Panc1 (cell line): Measurements from ENCODE around the gene CYTH4. TPM values are rescaled to one million over a fixed set of nuclear protein-coding genes. Genes with fewer than 3 reads are reported as not detected.
A peak's percentile ranks its signal among the peaks of the same experiment; 100 is the strongest.
"Not testable (repeated sequence)": the region's sequence is repeated elsewhere in the genome, so short reads cannot be mapped to it uniquely, and the experiment has no call there.

Source experiments
- ATAC-seq: fragments of 200-7000 bp; cut with Tn5 transposase; 2 replicates; pipeline ENCODE4 v1.9.1; 2020; ENCODE audit warnings: mild to moderate bottlenecking, moderate library complexity
- Bru-seq: library from RNA; stranded (reverse); fragments of 400-500 nt; gene quantifications from one replicate; lab custom pipeline; 2021; lab: Mats Ljungman, UMichigan
- BruChase-seq, 2 experiments: library from RNA; stranded (reverse); fragments of 400-500 nt; gene quantifications; one replicate each; lab custom pipeline; 2021; lab: Mats Ljungman, UMichigan
- BruUV-seq: library from RNA; stranded (reverse); fragments of 400-500 nt; replicated peaks from 2 replicates; lab custom pipeline; 2021; lab: Mats Ljungman, UMichigan
- CTCF ChIA-PET: fragments of 300-600 bp; sonication (Branson Sonifier 250); formaldehyde crosslinking; loops from one replicate; lab custom pipeline; 2022; ENCODE audit warnings: antibody characterized with exemption; lab: Charles Lee
- POLR2A ChIA-PET: fragments of 300-600 bp; sonication (Branson Sonifier 250); formaldehyde crosslinking; loops from one replicate; lab custom pipeline; 2022; ENCODE audit warnings: antibody characterized with exemption; lab: Charles Lee
- DNase-seq: peaks from one replicate; pipeline ENCODE4 v3.0.0-alpha.2; 2010; ENCODE audit warnings: low read depth, low spot score
- H3K27ac ChIP-seq: 2 replicates; pipeline ENCODE4 v1.5.1; 2011; ENCODE audit warnings: mild to moderate bottlenecking, low read length, inconsistent platforms
- H3K27me3 ChIP-seq: fragments of 200-500 bp; sonication (Bioruptor generic); 2 replicates; pipeline ENCODE4 v1.6.0; 2014; ENCODE audit warnings: low read length, inconsistent platforms; ENCODE audit not compliant: control insufficient read depth, insufficient read depth
- H3K36me3 ChIP-seq: fragments of 200-500 bp; sonication (Bioruptor generic); 2 replicates; pipeline ENCODE4 v1.5.1; 2014; ENCODE audit warnings: inconsistent platforms, mild to moderate bottlenecking, low read length, moderate library complexity; ENCODE audit not compliant: control insufficient read depth, insufficient read depth
- H3K4me1 ChIP-seq: 2 replicates; pipeline ENCODE4 v1.5.1; 2011; ENCODE audit warnings: inconsistent platforms, mild to moderate bottlenecking, low read length, moderate library complexity; ENCODE audit not compliant: control insufficient read depth, insufficient read depth
- H3K4me3 ChIP-seq, 2 experiments: 2 replicates each; pipeline ENCODE4 v1.5.1; 2011 to 2012; ENCODE audit warnings: low read depth in 2 of 2, low read length in 2 of 2, mild to moderate bottlenecking in 2 of 2, inconsistent platforms in 1 of 2, moderate library complexity in 1 of 2
- H3K9me3 ChIP-seq: fragments of 200-500 bp; sonication (Bioruptor generic); 2 replicates; pipeline ENCODE4 v1.5.1; 2014; ENCODE audit warnings: low read depth, mild to moderate bottlenecking, inconsistent platforms, low read length, moderate library complexity; ENCODE audit not compliant: control insufficient read depth, insufficient read depth
- POLR2AphosphoS5 ChIP-seq: IDR thresholded peaks from 2 replicates; pipeline ENCODE4 v1.6.1; 2012; ENCODE audit warnings: mild to moderate bottlenecking, low read depth, low read length, moderate library complexity
- SIN3A ChIP-seq: IDR thresholded peaks from 2 replicates; pipeline ENCODE4 v1.6.1; 2012; ENCODE audit warnings: low read depth, mild to moderate bottlenecking, low read length, moderate library complexity, borderline replicate concordance; ENCODE audit not compliant: insufficient read depth
- TCF7L2 ChIP-seq: IDR thresholded peaks from 2 replicates; pipeline ENCODE4 v1.6.1; 2011; ENCODE audit warnings: mild to moderate bottlenecking, low read depth, low read length, inconsistent platforms
- in situ Hi-C: cut with HindIII; loops from 2 replicates; pipeline ENCODE4 v1.10.0; 2016; ENCODE audit warnings: low sequenced_read_pairs, low pct_unique_long_range_greater_than_20kb
- intact Hi-C: fragments of 100-400 bp; cut with micrococcal nuclease; formaldehyde crosslinking; loops from one replicate; pipeline ENCODE4 v1.10.0; 2022; ENCODE audit not compliant: unreplicated experiment
- long read RNA-seq: library from polyadenylated mRNA; unstranded; transcript quantifications from one replicate; pipeline ENCODE4 v2.0.0, GENCODE V29; 2021; ENCODE audit not compliant: unreplicated experiment
- polyA plus RNA-seq: library from polyadenylated mRNA; unstranded; fragments of >200 nt; gene quantifications from one replicate; pipeline ENCODE4 v1.2.1, GENCODE V29; 2012; ENCODE audit warnings: missing spikeins; ENCODE audit not compliant: insufficient read length
- total RNA-seq: library from RNA; stranded (reverse); gene quantifications from one replicate; pipeline ENCODE4 v1.2.1, GENCODE V29; 2021; ENCODE audit not compliant: unreplicated experiment
- TF ChIP-seq, protein P1 (sequence below), 2 experiments: IDR thresholded peaks; 2 replicates each; pipeline ENCODE4 v1.6.1; 2011 to 2012; ENCODE audit warnings: low read depth in 2 of 2, control low read depth in 1 of 2, low read length in 1 of 2, mild to moderate bottlenecking in 1 of 2, moderate library complexity in 1 of 2; ENCODE audit not compliant: insufficient read depth in 1 of 2
- TF ChIP-seq, protein P2 (sequence below): fragments of 450-650 bp; IDR thresholded peaks from 2 replicates; pipeline ENCODE4 v1.5.1; 2017; ENCODE audit warnings: mild to moderate bottlenecking

Gene CYTH4, protein sequence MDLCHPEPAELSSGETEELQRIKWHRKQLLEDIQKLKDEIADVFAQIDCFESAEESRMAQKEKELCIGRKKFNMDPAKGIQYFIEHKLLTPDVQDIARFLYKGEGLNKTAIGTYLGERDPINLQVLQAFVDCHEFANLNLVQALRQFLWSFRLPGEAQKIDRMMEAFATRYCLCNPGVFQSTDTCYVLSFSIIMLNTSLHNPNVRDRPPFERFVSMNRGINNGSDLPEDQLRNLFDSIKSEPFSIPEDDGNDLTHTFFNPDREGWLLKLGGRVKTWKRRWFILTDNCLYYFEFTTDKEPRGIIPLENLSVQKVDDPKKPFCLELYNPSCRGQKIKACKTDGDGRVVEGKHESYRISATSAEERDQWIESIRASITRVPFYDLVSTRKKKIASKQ
- total RNA-seq, result 1.3 TPM
- polyA plus RNA-seq, result 1.6 TPM
- Bru-seq, nascent RNA, result percentile 20 among the genes with signal in this experiment
- BruChase-seq, experiment 1, labeled RNA remaining after a 2-hour chase, result percentile 20 among the genes with signal in this experiment
- BruChase-seq, experiment 2, labeled RNA remaining after a 6-hour chase, result percentile 20 among the genes with signal in this experiment
- long read RNA-seq, partial matches to known transcripts, result 0 of 1 reads
- long read RNA-seq, other reads (novel, unspliced or antisense), result 1 of 1 reads

DNA sequence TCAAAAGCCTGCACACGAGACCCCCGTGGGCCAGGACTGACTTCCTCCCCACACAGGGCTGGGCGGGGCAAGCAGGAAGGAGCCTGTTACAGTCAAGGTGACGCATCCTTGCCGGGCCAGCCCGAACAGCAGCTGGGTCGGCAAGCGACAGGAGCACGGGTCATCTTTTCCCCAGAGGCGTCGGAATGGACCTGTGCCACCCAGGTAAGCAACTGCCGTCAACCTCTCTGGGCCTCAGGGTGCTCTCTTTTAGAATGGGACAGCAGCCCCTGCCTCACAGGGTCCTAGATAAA lies at the start of gene CYTH4:
Gene CYTH4 (plus strand): TSS at position 124 of the 293 bp plus-strand sequence. CDS start 62 bp downstream, at position 186.
- Histone ChIP-seq H3K9me3 (no peaks in the 10 kb centered on the region), H3K27me3 (no peaks in the 10 kb centered on the region), H3K36me3 (no peaks in the 10 kb centered on the region), H3K4me1 (no peaks in the 10 kb centered on the region), H3K27ac (no peak within 1 kb of the TSS), H3K4me3 (peak within 1 kb of the TSS in 1 of 2 experiments; percentile 31; a peak in 2 of 4 replicates)
- intact Hi-C loops, result no loop called here
- POLR2A ChIA-PET, result no interaction called here
- BruUV-seq, result no TSS peak
- in situ Hi-C loops, result no loop called here
- TF ChIP-seq, protein P1, sequence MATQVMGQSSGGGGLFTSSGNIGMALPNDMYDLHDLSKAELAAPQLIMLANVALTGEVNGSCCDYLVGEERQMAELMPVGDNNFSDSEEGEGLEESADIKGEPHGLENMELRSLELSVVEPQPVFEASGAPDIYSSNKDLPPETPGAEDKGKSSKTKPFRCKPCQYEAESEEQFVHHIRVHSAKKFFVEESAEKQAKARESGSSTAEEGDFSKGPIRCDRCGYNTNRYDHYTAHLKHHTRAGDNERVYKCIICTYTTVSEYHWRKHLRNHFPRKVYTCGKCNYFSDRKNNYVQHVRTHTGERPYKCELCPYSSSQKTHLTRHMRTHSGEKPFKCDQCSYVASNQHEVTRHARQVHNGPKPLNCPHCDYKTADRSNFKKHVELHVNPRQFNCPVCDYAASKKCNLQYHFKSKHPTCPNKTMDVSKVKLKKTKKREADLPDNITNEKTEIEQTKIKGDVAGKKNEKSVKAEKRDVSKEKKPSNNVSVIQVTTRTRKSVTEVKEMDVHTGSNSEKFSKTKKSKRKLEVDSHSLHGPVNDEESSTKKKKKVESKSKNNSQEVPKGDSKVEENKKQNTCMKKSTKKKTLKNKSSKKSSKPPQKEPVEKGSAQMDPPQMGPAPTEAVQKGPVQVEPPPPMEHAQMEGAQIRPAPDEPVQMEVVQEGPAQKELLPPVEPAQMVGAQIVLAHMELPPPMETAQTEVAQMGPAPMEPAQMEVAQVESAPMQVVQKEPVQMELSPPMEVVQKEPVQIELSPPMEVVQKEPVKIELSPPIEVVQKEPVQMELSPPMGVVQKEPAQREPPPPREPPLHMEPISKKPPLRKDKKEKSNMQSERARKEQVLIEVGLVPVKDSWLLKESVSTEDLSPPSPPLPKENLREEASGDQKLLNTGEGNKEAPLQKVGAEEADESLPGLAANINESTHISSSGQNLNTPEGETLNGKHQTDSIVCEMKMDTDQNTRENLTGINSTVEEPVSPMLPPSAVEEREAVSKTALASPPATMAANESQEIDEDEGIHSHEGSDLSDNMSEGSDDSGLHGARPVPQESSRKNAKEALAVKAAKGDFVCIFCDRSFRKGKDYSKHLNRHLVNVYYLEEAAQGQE (IDR thresholded peaks at IDR 0.05; ENCODE audit: insufficient read depth in 1 of 2, low read depth in 2 of 2, low read length in 1 of 2), result no peak
- TF ChIP-seq TCF7L2, result no peak
- TF ChIP-seq SIN3A, result no peak
- TF ChIP-seq, protein P2, sequence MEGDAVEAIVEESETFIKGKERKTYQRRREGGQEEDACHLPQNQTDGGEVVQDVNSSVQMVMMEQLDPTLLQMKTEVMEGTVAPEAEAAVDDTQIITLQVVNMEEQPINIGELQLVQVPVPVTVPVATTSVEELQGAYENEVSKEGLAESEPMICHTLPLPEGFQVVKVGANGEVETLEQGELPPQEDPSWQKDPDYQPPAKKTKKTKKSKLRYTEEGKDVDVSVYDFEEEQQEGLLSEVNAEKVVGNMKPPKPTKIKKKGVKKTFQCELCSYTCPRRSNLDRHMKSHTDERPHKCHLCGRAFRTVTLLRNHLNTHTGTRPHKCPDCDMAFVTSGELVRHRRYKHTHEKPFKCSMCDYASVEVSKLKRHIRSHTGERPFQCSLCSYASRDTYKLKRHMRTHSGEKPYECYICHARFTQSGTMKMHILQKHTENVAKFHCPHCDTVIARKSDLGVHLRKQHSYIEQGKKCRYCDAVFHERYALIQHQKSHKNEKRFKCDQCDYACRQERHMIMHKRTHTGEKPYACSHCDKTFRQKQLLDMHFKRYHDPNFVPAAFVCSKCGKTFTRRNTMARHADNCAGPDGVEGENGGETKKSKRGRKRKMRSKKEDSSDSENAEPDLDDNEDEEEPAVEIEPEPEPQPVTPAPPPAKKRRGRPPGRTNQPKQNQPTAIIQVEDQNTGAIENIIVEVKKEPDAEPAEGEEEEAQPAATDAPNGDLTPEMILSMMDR, result no peak
- TF ChIP-seq POLR2AphosphoS5, result no peak
- CTCF ChIA-PET, result no interaction called here
- DNase-seq, result no peak
- ATAC-seq, result peak; percentile 55; the same call in 1 of the 2 replicates

GRCh38 chr22:37233371-37233750 lies 48.9 kb upstream of the CYTH4 start:
- H3K27ac ChIP-seq, H3K4me3 ChIP-seq, ATAC-seq, intact Hi-C loops, CTCF ChIA-PET, DNase-seq, H3K36me3 ChIP-seq, in situ Hi-C loops, H3K9me3 ChIP-seq, POLR2A ChIA-PET, H3K27me3 ChIP-seq, BruUV-seq: not testable (repeated sequence)
- H3K4me1 ChIP-seq, result peaks cover 21% of the 10 kb centered on the region
